Effector memory CD8-positive, alpha-beta T cell (primary cell): ENCODE results near the gene FTO.

ENCODE experiments used
- ATAC-seq: fragments of 150-1000 bp; cut with Tn5 transposase; replicated peaks from 2 replicates; pipeline ENCODE4 v1.10.0; 2021; ENCODE audit warnings: mild to moderate bottlenecking, moderate library complexity
- DNase-seq, 3 experiments: peaks; one replicate each; pipeline ENCODE4 v3.0.0; 2021
- H3K27ac Mint-ChIP-seq, 2 donors: one replicate each; pipeline ENCODE4 v1.8.0; 2022; ENCODE audit warnings: mild to moderate bottlenecking in 2 of 2, mixed read lengths in 2 of 2, moderate library complexity in 2 of 2
- H3K27me3 Mint-ChIP-seq, 2 donors: one replicate each; pipeline ENCODE4 v1.8.0; 2022; ENCODE audit warnings: mixed read lengths in 2 of 2
- H3K36me3 Mint-ChIP-seq: one replicate; pipeline ENCODE4 v1.8.0; 2022; ENCODE audit warnings: mild to moderate bottlenecking, moderate library complexity, mixed read lengths; ENCODE audit not compliant: insufficient read depth
- H3K4me1 Mint-ChIP-seq, 2 donors: one replicate each; pipeline ENCODE4 v1.8.0; 2022; ENCODE audit warnings: low read depth in 2 of 2, mixed read lengths in 2 of 2
- H3K4me3 Mint-ChIP-seq, 2 donors: one replicate each; pipeline ENCODE4 v1.8.0; 2022; ENCODE audit warnings: mild to moderate bottlenecking in 2 of 2, mixed read lengths in 2 of 2, moderate library complexity in 2 of 2
- H3K9me3 Mint-ChIP-seq, 2 donors: one replicate each; pipeline ENCODE4 v1.8.0; 2022; ENCODE audit warnings: mixed read lengths in 2 of 2

The FTO gene

GRCh38 chr16:53785916-53786315 lies 82.0 kb downstream of the FTO start:
- Mint-ChIP-seq H3K4me1 (peaks cover 8 to 28% of the 10 kb centered on the region in 2 donors), H3K36me3 (peaks cover 10% of the 10 kb centered on the region), H3K9me3 (no peaks in the 10 kb centered on the region), H3K4me3 (no peak overlapping the region), H3K27me3 (no peaks in the 10 kb centered on the region), H3K27ac (peak overlapping the region in 1 of 2 donors; percentile 50)
- ATAC-seq (no peak), DNase-seq (no peak)

- ATAC-seq: no peak
- H3K9me3 Mint-ChIP-seq: no peaks in the 10 kb centered on the region
- H3K27me3 Mint-ChIP-seq: no peaks in the 10 kb centered on the region
- H3K36me3 Mint-ChIP-seq: peaks cover 10% of the 10 kb centered on the region
- peaks cover 1 to 22% of the 10 kb centered on the region in 2 donors for H3K4me1 Mint-ChIP-seq
- H3K27ac Mint-ChIP-seq: no peak overlapping the region
- no peak for DNase-seq
- no peak overlapping the region for H3K4me3 Mint-ChIP-seq
Measured at GRCh38 chr16:53787423-53787822, 83.5 kb downstream of the FTO start.

GRCh38 chr16:53789137-53789536 lies 85.2 kb downstream of the FTO start:
- ATAC-seq (no peak), DNase-seq (no peak)
- Mint-ChIP-seq H3K36me3 (peaks cover 3% of the 10 kb centered on the region), H3K4me1 (peaks cover 2 to 27% of the 10 kb centered on the region in 2 donors), H3K9me3 (no peaks in the 10 kb centered on the region), H3K4me3 (no peak overlapping the region), H3K27ac (no peak overlapping the region), H3K27me3 (no peaks in the 10 kb centered on the region)

GRCh38 chr16:53792161-53792951 lies 88.4 kb downstream of the FTO start:
- H3K36me3 Mint-ChIP-seq: no peaks in the 10 kb centered on the region
- H3K27me3 Mint-ChIP-seq: no peaks in the 10 kb centered on the region
- H3K4me3 Mint-ChIP-seq: no peak overlapping the region
- peaks cover 15 to 34% of the 10 kb centered on the region in 2 donors for H3K4me1 Mint-ChIP-seq
- DNase-seq (no peak), ATAC-seq (no peak)
- no peaks in the 10 kb centered on the region for H3K9me3 Mint-ChIP-seq
- no peak overlapping the region for H3K27ac Mint-ChIP-seq

GRCh38 chr16:53803451-53803850 lies 99.5 kb downstream of the FTO start:
- Mint-ChIP-seq H3K27me3 (no peaks in the 10 kb centered on the region), H3K4me1 (peaks cover 22 to 28% of the 10 kb centered on the region in 2 donors), H3K36me3 (peaks cover 2% of the 10 kb centered on the region), H3K9me3 (peaks cover 0 to 7% of the 10 kb centered on the region in 2 donors), H3K27ac (no peak overlapping the region), H3K4me3 (no peak overlapping the region)
- DNase-seq (no peak), ATAC-seq (no peak)

GRCh38 chr16:53803998-53804397 lies 100.0 kb downstream of the FTO start:
- H3K9me3 Mint-ChIP-seq: peaks cover 0 to 7% of the 10 kb centered on the region in 2 donors
- ATAC-seq (no peak), DNase-seq (no peak)
- H3K27me3 Mint-ChIP-seq: no peaks in the 10 kb centered on the region
- H3K36me3 Mint-ChIP-seq: peaks cover 2% of the 10 kb centered on the region
- peaks cover 19 to 34% of the 10 kb centered on the region in 2 donors for H3K4me1 Mint-ChIP-seq
- no peak overlapping the region for H3K4me3 Mint-ChIP-seq
- no peak overlapping the region for H3K27ac Mint-ChIP-seq

- no peak for ATAC-seq
- peaks cover 19 to 38% of the 10 kb centered on the region in 2 donors for H3K4me1 Mint-ChIP-seq
- DNase-seq: no peak
- H3K4me3 Mint-ChIP-seq: no peak overlapping the region
- no peak overlapping the region for H3K27ac Mint-ChIP-seq
- peaks cover 2% of the 10 kb centered on the region for H3K36me3 Mint-ChIP-seq
- peaks cover 0 to 7% of the 10 kb centered on the region in 2 donors for H3K9me3 Mint-ChIP-seq
- H3K27me3 Mint-ChIP-seq: no peaks in the 10 kb centered on the region
Measured at GRCh38 chr16:53804467-53804866, 100.5 kb downstream of the FTO start.

GRCh38 chr16:53805113-53805512 lies 101.2 kb downstream of the FTO start:
- Mint-ChIP-seq H3K9me3 (peaks cover 0 to 7% of the 10 kb centered on the region in 2 donors), H3K36me3 (peaks cover 2% of the 10 kb centered on the region), H3K27ac (no peak overlapping the region), H3K4me3 (no peak overlapping the region), H3K27me3 (no peaks in the 10 kb centered on the region), H3K4me1 (peaks cover 19 to 40% of the 10 kb centered on the region in 2 donors)
- ATAC-seq: no peak
- DNase-seq: no peak

GRCh38 chr16:53805752-53806151 lies 101.8 kb downstream of the FTO start:
- Mint-ChIP-seq H3K4me1 (peaks cover 19 to 44% of the 10 kb centered on the region in 2 donors), H3K36me3 (peaks cover 2% of the 10 kb centered on the region), H3K27me3 (no peaks in the 10 kb centered on the region), H3K4me3 (no peak overlapping the region), H3K9me3 (peaks cover 0 to 7% of the 10 kb centered on the region in 2 donors), H3K27ac (no peak overlapping the region)
- DNase-seq (no peak), ATAC-seq (no peak)

- H3K27ac Mint-ChIP-seq: peak overlapping the region in 1 of 2 donors; percentile 52
- H3K4me3 Mint-ChIP-seq: no peak overlapping the region
- peaks cover 6% of the 10 kb centered on the region for H3K36me3 Mint-ChIP-seq
- H3K27me3 Mint-ChIP-seq: no peaks in the 10 kb centered on the region
- H3K9me3 Mint-ChIP-seq: no peaks in the 10 kb centered on the region
- peaks cover 16 to 39% of the 10 kb centered on the region in 2 donors for H3K4me1 Mint-ChIP-seq
- ATAC-seq: no peak
- DNase-seq: no peak
Measured at GRCh38 chr16:53809088-53809932, 105.4 kb downstream of the FTO start.

- Mint-ChIP-seq H3K4me3 (no peak overlapping the region), H3K36me3 (peaks cover 3% of the 10 kb centered on the region), H3K27ac (no peak overlapping the region), H3K27me3 (no peaks in the 10 kb centered on the region), H3K4me1 (peaks cover 12 to 39% of the 10 kb centered on the region in 2 donors), H3K9me3 (no peaks in the 10 kb centered on the region)
- ATAC-seq (no peak), DNase-seq (no peak)
Measured at GRCh38 chr16:53812914-53813313, 109.0 kb downstream of the FTO start.

GRCh38 chr16:53814801-53815200 lies 110.8 kb downstream of the FTO start:
- Mint-ChIP-seq H3K4me3 (no peak overlapping the region), H3K4me1 (peaks cover 12 to 25% of the 10 kb centered on the region in 2 donors), H3K9me3 (no peaks in the 10 kb centered on the region), H3K36me3 (peaks cover 3% of the 10 kb centered on the region), H3K27ac (no peak overlapping the region), H3K27me3 (no peaks in the 10 kb centered on the region)
- no peak for DNase-seq
- ATAC-seq: no peak

GRCh38 chr16:53816211-53816836 lies 112.4 kb downstream of the FTO start:
- Mint-ChIP-seq H3K4me3 (no peak overlapping the region), H3K9me3 (no peaks in the 10 kb centered on the region), H3K27me3 (no peaks in the 10 kb centered on the region), H3K4me1 (peaks cover 14 to 20% of the 10 kb centered on the region in 2 donors), H3K36me3 (peaks cover 3% of the 10 kb centered on the region), H3K27ac (no peak overlapping the region)
- ATAC-seq: no peak
- DNase-seq: no peak
